Lower leg skin (tissue), 4 donors: ENCODE results near the gene THSD4. TPM values are rescaled to one million over a fixed set of nuclear protein-coding genes. Genes with fewer than 3 reads are reported as not detected.

Source experiments
- DNase-seq, 2 donors: peaks; one replicate each; pipeline ENCODE4 v3.0.0-alpha.2; 2019; ENCODE audit warnings: low spot score in 2 of 2
- H3K4me3 ChIP-seq: fragments of 200-600 bp; sonication (generic); 2 replicates; pipeline ENCODE4 v1.5.1; 2017; ENCODE audit warnings: mild to moderate bottlenecking, low read depth; ENCODE audit not compliant: poor library complexity, severe bottlenecking
- CTCF ChIP-seq, 3 donors: fragments of 450-650 bp; IDR thresholded peaks; one replicate each; pipeline ENCODE4 v1.5.1; 2016; ENCODE audit warnings: antibody characterized with exemption in 3 of 3, mild to moderate bottlenecking in 3 of 3, moderate library complexity in 2 of 3
- POLR2A ChIP-seq, 2 donors: fragments of 450-650 bp; IDR thresholded peaks; one replicate each; pipeline ENCODE4 v1.6.1; 2016 to 2017; ENCODE audit warnings: antibody characterized with exemption in 2 of 2, mild to moderate bottlenecking in 1 of 2, moderate library complexity in 1 of 2
- WGBS, 2 donors: methylation state at CpG; one replicate each; pipeline ENCODE4 v1.1.5; 2018; 5-methylcytosine and 5-hydroxymethylcytosine counted together
- intact Hi-C: fragments of 100-400 bp; cut with DNase I; formaldehyde crosslinking; loops from one replicate; pipeline ENCODE4 v1.15.0; 2023; ENCODE audit warnings: low total_unique reads
- total RNA-seq, 4 donors: library from RNA; depleted of rRNA; stranded (reverse); fragments of >200 nt; gene quantifications; one replicate each; pipeline ENCODE4 v1.1.0, GENCODE V29; 2016

Gene THSD4
- total RNA-seq, 4 donors from 2014 or later = 9.3 to 39.2 (median 32.8) TPM

- intact Hi-C loops = no loop called here
- 71 to 76% methylated on average over 2 of the region's 2 CpGs for WGBS, 2 donors
- DNase-seq = no peak
- TF ChIP-seq POLR2A (IDR thresholded peaks at IDR 0.05) = no peak
- no peak for TF ChIP-seq CTCF (IDR thresholded peaks at IDR 0.05)
- H3K4me3 ChIP-seq = no peak overlapping the region
Measured at GRCh38 chr15:71323584-71323983, 208.3 kb downstream of the THSD4 start.

- 66 to 85% methylated on average over 1 of the region's 1 CpG for WGBS, 2 donors
- DNase-seq = no peak
- no peak for TF ChIP-seq CTCF (IDR thresholded peaks at IDR 0.05)
- no peak for TF ChIP-seq POLR2A (IDR thresholded peaks at IDR 0.05)
- intact Hi-C loops = no loop called here
- no peak overlapping the region for H3K4me3 ChIP-seq
Measured at GRCh38 chr15:71325481-71325880, 210.2 kb downstream of the THSD4 start.

GRCh38 chr15:71328453-71328852 lies 213.2 kb downstream of the THSD4 start:
- no peak for DNase-seq
- TF ChIP-seq POLR2A (IDR thresholded peaks at IDR 0.05) = no peak
- no peak for TF ChIP-seq CTCF (IDR thresholded peaks at IDR 0.05)
- 72 to 83% methylated on average over 3 of the region's 3 CpGs for WGBS, 2 donors
- H3K4me3 ChIP-seq = no peak overlapping the region
- intact Hi-C loops = no loop called here

GRCh38 chr15:71329041-71329440 lies 213.8 kb downstream of the THSD4 start:
- TF ChIP-seq POLR2A (IDR thresholded peaks at IDR 0.05) = no peak
- TF ChIP-seq CTCF (IDR thresholded peaks at IDR 0.05) = no peak
- no peak overlapping the region for H3K4me3 ChIP-seq
- no peak for DNase-seq
- WGBS, 2 donors = 64 to 73% methylated on average over 8 of the region's 8 CpGs
- intact Hi-C loops = no loop called here

GRCh38 chr15:71329497-71330260 lies 214.4 kb downstream of the THSD4 start:
- intact Hi-C loops = no loop called here
- TF ChIP-seq CTCF (IDR thresholded peaks at IDR 0.05) = no peak
- TF ChIP-seq POLR2A (IDR thresholded peaks at IDR 0.05) = no peak
- WGBS, 2 donors = 64 to 65% methylated on average over 14 of the region's 14 CpGs
- no peak overlapping the region for H3K4me3 ChIP-seq
- peak in 1 of 2 donors; percentile 33 for DNase-seq
